ENCODE results near the gene TBC1D22B. TPM values are rescaled to one million over a fixed set of nuclear protein-coding genes. Genes with fewer than 3 reads are reported as not detected.

TBC1D22B gene
- total and polyA plus RNA-seq, 2 of the 13 experiments (the other 11 are each of a cell fraction or from before 2014, with no cell fraction given), result 9.7 to 12.9 TPM

DNA sequence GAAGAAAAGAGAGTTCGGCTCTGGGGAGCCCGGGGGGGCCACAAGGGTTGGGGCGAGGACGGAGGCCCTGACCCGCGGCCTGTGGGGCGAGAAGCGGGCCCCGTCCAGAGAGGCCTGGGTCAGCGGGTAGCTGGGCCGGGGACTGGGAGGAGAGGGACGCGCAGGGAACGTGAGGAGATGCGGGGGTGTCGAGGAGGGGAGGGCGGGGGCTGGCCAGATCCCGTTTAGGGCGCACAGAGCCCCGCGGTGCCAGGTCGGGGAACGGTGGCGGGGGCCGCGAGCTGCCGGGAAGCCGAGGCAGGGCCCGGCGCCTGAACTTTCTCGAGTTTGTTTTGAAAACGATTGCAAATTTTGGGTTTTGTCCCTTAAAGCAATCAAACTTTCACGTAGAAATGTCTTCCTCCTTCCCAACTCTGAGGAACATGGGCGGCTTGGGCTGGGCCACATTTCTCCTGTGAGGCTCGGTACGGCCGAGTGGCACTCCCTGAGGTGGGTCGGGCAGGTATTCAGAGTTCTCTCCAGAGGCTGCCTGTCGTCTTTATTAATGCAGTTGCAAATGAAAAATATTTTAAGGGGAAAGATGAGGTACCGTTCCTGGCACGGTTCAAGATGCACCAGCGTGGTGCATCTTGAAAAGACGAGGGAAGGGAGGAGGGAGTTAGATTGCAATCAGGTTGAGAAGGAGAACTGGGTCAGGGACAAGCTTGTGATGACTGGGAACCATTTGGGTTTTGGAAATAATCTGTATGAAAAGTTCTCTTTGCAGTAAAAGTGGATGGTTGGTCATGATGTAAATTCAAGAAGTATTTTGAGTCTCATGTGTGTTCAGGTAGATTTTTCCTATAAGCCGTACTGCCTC lies 97.2 kb downstream of the TBC1D22B start (continued):
- TF ChIP-seq ARID2 (CRISPR knock-in tag; IDR thresholded peaks at IDR 0.05; ENCODE audit: borderline replicate concordance) (0 out of 2 replicates have a peak, but pooled peaks have one; percentile 6), GPN1 (CRISPR knock-in tag; IDR thresholded peaks at IDR 0.05; ENCODE audit: borderline replicate concordance) (no peak), AGO2 (optimal IDR thresholded peaks at IDR 0.05; ENCODE audit: low read depth, low read length) (no peak), CHD4 (IDR thresholded peaks at IDR 0.05; ENCODE audit: borderline replicate concordance, low read length) (no peak), HMGXB4 (CRISPR knock-in tag; IDR thresholded peaks at IDR 0.05; ENCODE audit: borderline replicate concordance in 1 of 2, low read depth in 1 of 2) (peak in 1 of 2 experiments; percentile 25; a peak in 2 of 4 replicates), ZNF335 (CRISPR knock-in tag; IDR thresholded peaks at IDR 0.05) (no peak), ZNF33B (CRISPR knock-in tag; IDR thresholded peaks at IDR 0.05) (no peak), NR2F2 (IDR thresholded peaks at IDR 0.05; ENCODE audit: borderline replicate concordance, low read depth) (no peak), ZNF251 (CRISPR knock-in tag; IDR thresholded peaks at IDR 0.05) (no peak), DDIT3 (CRISPR knock-in tag; IDR thresholded peaks at IDR 0.05) (no peak), ERF (CRISPR knock-in tag; IDR thresholded peaks at IDR 0.05) (peak; percentile 39; the same call in 1 of the 2 replicates)
- TF ChIP-seq, protein P1, sequence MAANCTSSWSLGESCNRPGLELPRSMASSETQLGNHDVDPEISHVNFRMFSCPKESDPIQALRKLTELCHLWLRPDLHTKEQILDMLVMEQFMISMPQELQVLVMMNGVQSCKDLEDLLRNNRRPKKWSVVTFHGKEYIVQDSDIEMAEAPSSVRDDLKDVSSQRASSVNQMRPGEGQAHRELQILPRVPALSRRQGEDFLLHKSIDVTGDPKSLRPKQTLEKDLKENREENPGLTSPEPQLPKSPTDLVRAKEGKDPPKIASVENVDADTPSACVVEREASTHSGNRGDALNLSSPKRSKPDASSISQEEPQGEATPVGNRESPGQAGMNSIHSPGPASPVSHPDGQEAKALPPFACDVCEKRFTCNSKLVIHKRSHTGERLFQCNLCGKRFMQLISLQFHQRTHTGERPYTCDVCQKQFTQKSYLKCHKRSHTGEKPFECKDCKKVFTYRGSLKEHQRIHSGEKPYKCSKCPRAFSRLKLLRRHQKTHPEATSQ (CRISPR knock-in tag; IDR thresholded peaks at IDR 0.05; ENCODE audit: borderline replicate concordance), result 0 out of 2 replicates have a peak, but pooled peaks have one; percentile 30

Data from HepG2 (cell line).